GM10248 (cell line): ENCODE measurements around the gene DUSP11.

ENCODE experiments used
- CTCF ChIA-PET: fragments of 300-600 bp; sonication (Branson Sonifier 250); formaldehyde crosslinking; extraction: SDS; loops from one replicate; lab custom pipeline; 2021; ENCODE audit warnings: antibody characterized with exemption; lab: Yijun Ruan, JAX
- POLR2A ChIA-PET: fragments of 350-650 bp; sonication (Branson Sonifier 250); formaldehyde crosslinking; extraction: SDS; loops from one replicate; lab custom pipeline; 2020; ENCODE audit warnings: antibody characterized with exemption; lab: Yijun Ruan, JAX
- DNase-seq: peaks from one replicate; pipeline ENCODE4 v3.0.0; 2012; ENCODE audit errors: extremely low spot score
- CTCF ChIP-seq: IDR thresholded peaks from 2 replicates; pipeline ENCODE4 v1.5.1; 2012; ENCODE audit warnings: mild to moderate bottlenecking, low read depth; ENCODE audit errors: extremely low read depth, missing control alignments, control extremely low read depth

DUSP11 gene

GRCh38 chr2:73746015-73746876 is 33.7 kb downstream of the DUSP11 start:
- CTCF ChIA-PET, result interaction anchor here (1.4 kb wide), 1 partner anchor 13 kb away, joined by 4 read pairs; no protein-coding TSS in a partner anchor
- TF ChIP-seq CTCF, result no peak
- POLR2A ChIA-PET, result no interaction called here
- DNase-seq, result no peak

GRCh38 chr2:73740767-73741166 is 39.1 kb downstream of the DUSP11 start:
- no peak for DNase-seq
- POLR2A ChIA-PET, result no interaction called here
- CTCF ChIA-PET, result interaction anchor here (0.8 to 1.6 kb wide), 2 partner anchors 17 to 23 kb away, joined by 3 to 4 read pairs; no protein-coding TSS in a partner anchor
- no peak for TF ChIP-seq CTCF

- ChIA-PET CTCF (no interaction called here), POLR2A (no interaction called here)
- no peak for TF ChIP-seq CTCF
- no peak for DNase-seq
Measured at GRCh38 chr2:73739101-73739500, 40.8 kb downstream of the DUSP11 start.

- peak; percentile 98 for DNase-seq
- CTCF ChIA-PET, result interaction anchor here (1.5 kb wide), 1 partner anchor 23 kb away, joined by 4 read pairs; no protein-coding TSS in a partner anchor
- TF ChIP-seq CTCF, result no peak
- POLR2A ChIA-PET, result interaction anchor here (0.6 to 1.2 kb wide), 3 partner anchors 8 to 503 kb away, joined by 3 to 5 read pairs (median 4); partner anchors contain the start of gene CCT7
Measured at GRCh38 chr2:73736855-73737779, 42.8 kb downstream of the DUSP11 start, which contains the start of gene TPRKB. Gene TPRKB (minus strand): TSS chr2:73737345. CDS start chr2:73734569, 2,776 bp downstream.

- ChIA-PET CTCF (no interaction called here), POLR2A (no interaction called here)
- no peak for DNase-seq
- no peak for TF ChIP-seq CTCF
Measured at GRCh38 chr2:73736378-73736777, 43.5 kb downstream of the DUSP11 start.

- CTCF ChIA-PET, result no interaction called here
- TF ChIP-seq CTCF, result no peak
- no peak for DNase-seq
- POLR2A ChIA-PET, result no interaction called here
Measured at GRCh38 chr2:73730810-73731209, 49.1 kb downstream of the DUSP11 start.
